Measurements from ENCODE around the gene SRD5A1. TPM values are rescaled to one million over a fixed set of nuclear protein-coding genes. Genes with fewer than 3 reads are reported as not detected.

Gene SRD5A1
- total RNA-seq, 1 experiment from 2014 or later = 30.4 TPM

DNA sequence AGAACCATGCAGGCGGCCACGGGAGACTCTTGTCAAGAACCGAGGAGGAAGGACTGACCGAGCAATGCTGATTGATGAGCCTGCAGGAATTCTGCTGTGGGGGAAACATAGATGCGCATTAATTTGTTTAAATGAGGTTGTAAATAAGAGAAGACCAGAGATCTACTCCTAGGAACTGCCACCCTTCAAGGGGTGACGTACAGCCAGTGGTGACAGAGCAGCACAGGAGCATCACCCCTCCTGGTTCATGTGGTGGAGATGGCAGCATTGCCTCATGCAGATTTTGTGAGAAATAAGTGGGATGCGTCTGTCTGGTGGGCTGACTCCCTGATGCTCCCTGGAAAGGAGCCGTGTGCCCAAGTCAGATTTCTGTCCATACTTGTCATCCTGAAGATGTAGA is 22.2 kb downstream of the SRD5A1 start:
- no peaks in the 10 kb centered on the region for H3K27me3 ChIP-seq (ENCODE audit: control insufficient read depth, insufficient read depth, low read length)
- H3K4me3 ChIP-seq (ENCODE audit: low read depth in 2 of 2, low read length in 2 of 2) = no peak overlapping the region
- DNase-seq (ENCODE audit: low read depth, low spot score) = no peak
- intact Hi-C loops (cut with micrococcal nuclease; ENCODE audit: unreplicated experiment) = no loop called here
- peaks cover 9% of the 10 kb centered on the region for H3K36me3 ChIP-seq (ENCODE audit: control insufficient read depth, insufficient read depth, low read length)
- H3K4me1 ChIP-seq (ENCODE audit: control insufficient read depth, insufficient read depth, low read length) = no peaks in the 10 kb centered on the region
- ATAC-seq = no peak
- H3K27ac ChIP-seq (ENCODE audit: low read length) = no peak overlapping the region
- in situ Hi-C loops (cut with HindIII; ENCODE audit: low pct_unique_long_range_greater_than_20kb, low sequenced_read_pairs) = no loop called here
- H3K9me3 ChIP-seq (ENCODE audit: control insufficient read depth, insufficient read depth, low read depth, low read length) = no peaks in the 10 kb centered on the region
- CTCF ChIA-PET = no interaction called here
- TF ChIP-seq POLR2AphosphoS5 (IDR thresholded peaks at IDR 0.05; ENCODE audit: low read depth, low read length) = no peak
- TF ChIP-seq, protein P1, sequence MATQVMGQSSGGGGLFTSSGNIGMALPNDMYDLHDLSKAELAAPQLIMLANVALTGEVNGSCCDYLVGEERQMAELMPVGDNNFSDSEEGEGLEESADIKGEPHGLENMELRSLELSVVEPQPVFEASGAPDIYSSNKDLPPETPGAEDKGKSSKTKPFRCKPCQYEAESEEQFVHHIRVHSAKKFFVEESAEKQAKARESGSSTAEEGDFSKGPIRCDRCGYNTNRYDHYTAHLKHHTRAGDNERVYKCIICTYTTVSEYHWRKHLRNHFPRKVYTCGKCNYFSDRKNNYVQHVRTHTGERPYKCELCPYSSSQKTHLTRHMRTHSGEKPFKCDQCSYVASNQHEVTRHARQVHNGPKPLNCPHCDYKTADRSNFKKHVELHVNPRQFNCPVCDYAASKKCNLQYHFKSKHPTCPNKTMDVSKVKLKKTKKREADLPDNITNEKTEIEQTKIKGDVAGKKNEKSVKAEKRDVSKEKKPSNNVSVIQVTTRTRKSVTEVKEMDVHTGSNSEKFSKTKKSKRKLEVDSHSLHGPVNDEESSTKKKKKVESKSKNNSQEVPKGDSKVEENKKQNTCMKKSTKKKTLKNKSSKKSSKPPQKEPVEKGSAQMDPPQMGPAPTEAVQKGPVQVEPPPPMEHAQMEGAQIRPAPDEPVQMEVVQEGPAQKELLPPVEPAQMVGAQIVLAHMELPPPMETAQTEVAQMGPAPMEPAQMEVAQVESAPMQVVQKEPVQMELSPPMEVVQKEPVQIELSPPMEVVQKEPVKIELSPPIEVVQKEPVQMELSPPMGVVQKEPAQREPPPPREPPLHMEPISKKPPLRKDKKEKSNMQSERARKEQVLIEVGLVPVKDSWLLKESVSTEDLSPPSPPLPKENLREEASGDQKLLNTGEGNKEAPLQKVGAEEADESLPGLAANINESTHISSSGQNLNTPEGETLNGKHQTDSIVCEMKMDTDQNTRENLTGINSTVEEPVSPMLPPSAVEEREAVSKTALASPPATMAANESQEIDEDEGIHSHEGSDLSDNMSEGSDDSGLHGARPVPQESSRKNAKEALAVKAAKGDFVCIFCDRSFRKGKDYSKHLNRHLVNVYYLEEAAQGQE (IDR thresholded peaks at IDR 0.05; ENCODE audit: insufficient read depth in 1 of 2, low read depth in 2 of 2, low read length in 1 of 2) = no peak
- no peak for TF ChIP-seq SIN3A (IDR thresholded peaks at IDR 0.05; ENCODE audit: borderline replicate concordance, insufficient read depth, low read depth, low read length)
- no peak for TF ChIP-seq CTCF (IDR thresholded peaks at IDR 0.05)
- no peak for TF ChIP-seq TCF7L2 (IDR thresholded peaks at IDR 0.05; ENCODE audit: low read depth, low read length)
- no TSS peak for BruUV-seq (replicated peaks)
- POLR2A ChIA-PET = no interaction called here

DNA sequence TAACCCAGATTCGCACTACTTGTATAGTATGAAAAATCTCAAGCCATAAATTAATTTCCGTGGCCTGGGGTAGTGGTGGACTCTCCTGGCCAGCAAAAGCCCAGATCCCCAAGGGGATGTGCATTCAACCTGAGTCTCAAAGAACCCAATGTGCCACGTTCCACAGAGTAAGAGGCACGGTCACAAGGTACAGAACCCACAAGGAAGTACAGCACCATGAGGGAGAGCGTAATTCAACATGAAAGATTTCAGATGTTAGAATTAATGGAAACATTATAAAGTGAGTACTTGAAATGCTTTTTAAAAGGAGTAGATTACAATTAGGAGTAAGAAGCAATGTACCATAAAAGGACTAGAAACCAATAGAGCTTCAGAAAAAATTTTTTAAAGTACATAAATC is 23.4 kb downstream of the SRD5A1 start:
- DNase-seq (ENCODE audit: low read depth, low spot score) (no peak), ATAC-seq (no peak)
- H3K27ac ChIP-seq (ENCODE audit: low read length) = no peak overlapping the region
- intact Hi-C loops (cut with micrococcal nuclease; ENCODE audit: unreplicated experiment) = no loop called here
- in situ Hi-C loops (cut with HindIII; ENCODE audit: low pct_unique_long_range_greater_than_20kb, low sequenced_read_pairs) = no loop called here
- CTCF ChIA-PET = no interaction called here
- TF ChIP-seq TCF7L2 (IDR thresholded peaks at IDR 0.05; ENCODE audit: low read depth, low read length) (no peak), CTCF (IDR thresholded peaks at IDR 0.05) (no peak), SIN3A (IDR thresholded peaks at IDR 0.05; ENCODE audit: borderline replicate concordance, insufficient read depth, low read depth, low read length) (no peak), POLR2AphosphoS5 (IDR thresholded peaks at IDR 0.05; ENCODE audit: low read depth, low read length) (no peak)
- TF ChIP-seq, protein P1 (IDR thresholded peaks at IDR 0.05; ENCODE audit: insufficient read depth in 1 of 2, low read depth in 2 of 2, low read length in 1 of 2) = no peak
- H3K9me3 ChIP-seq (ENCODE audit: control insufficient read depth, insufficient read depth, low read depth, low read length) = no peaks in the 10 kb centered on the region
- H3K4me1 ChIP-seq (ENCODE audit: control insufficient read depth, insufficient read depth, low read length) = no peaks in the 10 kb centered on the region
- POLR2A ChIA-PET = no interaction called here
- BruUV-seq (replicated peaks) = no TSS peak
- no peaks in the 10 kb centered on the region for H3K27me3 ChIP-seq (ENCODE audit: control insufficient read depth, insufficient read depth, low read length)
- peaks cover 9% of the 10 kb centered on the region for H3K36me3 ChIP-seq (ENCODE audit: control insufficient read depth, insufficient read depth, low read length)
- no peak overlapping the region for H3K4me3 ChIP-seq (ENCODE audit: low read depth in 2 of 2, low read length in 2 of 2)

All from Panc1 (cell line).